Fibroblast of peridontal ligament (primary cell): ENCODE measurements around the gene GLTPD2.
A peak's percentile ranks its signal among the peaks of the same experiment; 100 is the strongest.

Experiments used
- DNase-seq: peaks from one replicate; pipeline ENCODE4 v3.0.0-alpha.2; 2010; ENCODE audit errors: extremely low read depth

The GLTPD2 gene

GRCh38 chr17:4771519-4772234 is 17.1 kb upstream of the GLTPD2 start, which contains the start of gene TM4SF5:
Gene TM4SF5 (plus strand): TSS chr17:4771886. CDS start chr17:4771923, 37 bp downstream.
- DNase-seq, result no peak

- DNase-seq, result no peak
These were observed 16.5 kb upstream of the GLTPD2 start for GRCh38 chr17:4772235-4772613.

DNA sequence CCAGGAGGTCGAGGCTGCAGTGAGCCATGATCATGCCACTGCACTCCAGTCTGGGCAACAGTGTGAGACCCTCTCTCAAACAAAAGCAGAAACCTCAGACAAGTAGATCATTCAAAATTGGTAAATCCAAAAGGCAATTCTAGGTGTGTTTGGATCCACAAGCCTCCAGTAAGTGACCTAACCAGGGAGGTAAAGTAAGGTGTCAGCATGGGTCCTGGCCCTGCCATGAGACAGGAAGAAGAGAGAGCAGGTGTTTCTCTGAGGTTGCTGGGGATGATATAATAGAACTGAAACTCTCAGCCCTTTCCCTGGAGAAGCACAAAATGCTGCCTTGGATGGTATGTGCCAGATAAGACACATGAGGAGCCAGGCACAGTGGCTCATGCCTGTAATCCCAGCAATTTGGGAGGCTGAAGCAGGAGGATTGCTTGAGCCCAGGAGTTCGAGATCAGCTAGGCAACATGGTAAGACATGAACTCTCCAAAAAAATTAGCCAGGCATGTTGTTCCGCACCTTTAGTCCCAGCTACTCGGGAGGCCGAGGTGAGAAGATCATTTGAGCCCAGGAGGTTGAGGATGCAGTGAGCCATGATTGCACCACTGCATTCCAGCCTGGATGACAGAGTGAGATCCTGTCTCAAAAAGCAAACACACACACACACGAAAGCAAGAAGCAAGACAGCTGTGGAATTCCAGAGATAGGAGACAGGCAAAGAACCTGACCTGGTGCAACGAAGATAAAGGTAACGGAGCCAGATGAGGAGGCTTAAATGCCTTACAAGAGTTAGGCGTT is 10.6 kb upstream of the GLTPD2 start:
- no peak for DNase-seq

GRCh38 chr17:4780325-4780955 is 8.3 kb upstream of the GLTPD2 start:
- DNase-seq, result no peak

DNA sequence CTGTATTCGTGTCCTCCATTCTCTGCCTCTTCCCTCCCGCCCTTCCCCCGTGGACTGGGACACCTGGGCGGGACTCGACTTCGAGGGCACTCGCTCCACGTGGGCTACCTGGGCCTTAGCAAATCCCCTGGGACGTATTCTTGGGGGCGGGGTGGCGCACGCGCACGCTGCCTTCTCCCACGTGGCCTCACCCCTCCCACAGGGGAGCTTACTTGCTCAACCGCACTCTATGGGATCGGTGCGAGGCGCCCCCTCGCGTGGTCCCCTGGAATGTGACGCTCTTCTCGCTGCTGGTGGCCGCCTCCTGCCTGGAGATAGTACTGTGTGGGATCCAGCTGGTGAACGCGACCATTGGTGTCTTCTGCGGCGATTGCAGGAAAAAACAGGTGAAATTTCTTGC is 6.1 kb upstream of the GLTPD2 start:
- DNase-seq, result no peak

DNA sequence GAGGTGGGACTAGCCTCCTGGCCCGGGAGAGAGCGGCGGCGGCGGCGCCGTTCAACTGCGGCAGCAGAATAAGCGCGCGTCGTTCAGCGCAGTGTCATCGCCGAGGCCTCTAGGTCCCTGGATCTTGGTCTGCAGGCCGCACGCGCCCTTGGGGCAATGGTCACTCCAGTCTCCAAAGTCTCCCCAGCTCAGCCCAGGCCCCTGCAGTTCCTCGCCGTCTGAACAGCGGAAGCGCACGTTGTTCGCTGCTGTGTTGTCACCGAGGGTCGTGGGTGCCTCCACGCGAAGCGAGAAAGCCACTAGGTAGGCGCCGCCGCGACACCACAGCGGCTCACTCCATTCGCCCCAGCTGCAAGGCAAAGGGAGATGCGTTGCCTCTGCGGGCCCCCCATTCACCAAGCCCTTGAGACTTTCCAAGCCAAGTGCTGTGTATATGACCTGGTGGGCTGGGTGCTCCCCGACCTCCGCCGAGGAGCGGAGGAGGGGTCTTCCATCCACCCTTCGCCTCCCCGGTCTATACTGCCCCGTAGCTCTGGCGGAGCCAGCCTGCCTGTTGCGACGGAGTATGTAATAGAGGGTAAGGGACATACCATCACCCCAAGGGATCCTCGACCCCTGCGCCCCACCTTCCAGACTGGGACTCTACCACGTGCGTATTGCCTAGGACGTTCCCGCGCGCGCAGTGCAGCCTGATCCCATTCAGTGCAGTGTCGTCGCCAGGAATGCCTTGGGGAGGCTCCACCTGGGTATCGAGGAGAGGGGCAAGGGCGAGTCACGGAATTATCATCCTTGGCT is 3.3 kb upstream of the GLTPD2 start:
- no peak for DNase-seq

GRCh38 chr17:4786106-4786511 is 2.7 kb upstream of the GLTPD2 start, which contains the start of gene VMO1:
Gene VMO1 (minus strand): TSS chr17:4786364. CDS start chr17:4786352, 12 bp downstream.
- DNase-seq, result peak; percentile 42

GRCh38 chr17:4786516-4786915 is 2.2 kb upstream of the GLTPD2 start:
- peak; percentile 38 for DNase-seq

- peak; percentile 43 for DNase-seq
These were observed 481 bp upstream of the GLTPD2 start for GRCh38 chr17:4788159-4788806.

DNA sequence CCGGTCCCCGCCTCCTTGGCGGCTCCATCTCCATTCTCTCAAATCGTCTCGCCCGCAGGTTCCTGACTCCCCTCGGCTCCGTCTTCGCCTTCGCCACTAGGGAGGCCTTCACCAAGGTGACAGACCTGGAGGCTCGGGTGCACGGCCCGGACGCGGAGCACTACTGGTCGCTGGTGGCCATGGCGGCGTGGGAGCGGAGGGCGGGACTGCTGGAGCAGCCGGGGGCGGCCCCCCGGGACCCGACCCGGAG is 862 bp downstream of the GLTPD2 start:
- DNase-seq, result no peak

GRCh38 chr17:4789951-4790704 is 1.4 kb downstream of the GLTPD2 start:
- peak; percentile 89 for DNase-seq

DNA sequence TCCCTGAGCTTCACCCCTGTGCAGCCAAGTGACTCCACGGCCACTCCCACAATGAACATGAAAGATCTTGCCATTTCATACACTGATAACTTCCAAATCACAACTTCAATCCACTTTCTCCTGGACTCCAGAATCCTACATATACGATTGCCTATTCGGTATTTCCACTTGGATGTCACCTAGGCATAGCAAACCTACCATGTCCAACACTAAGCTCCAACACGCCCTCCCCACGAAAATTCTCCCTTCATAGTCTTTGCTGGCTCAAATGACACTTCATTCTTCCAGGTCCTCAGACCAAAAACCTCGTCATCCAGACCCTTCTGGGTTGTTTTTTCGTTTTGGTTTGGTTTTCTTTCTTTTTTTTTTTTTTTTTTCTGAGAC is 1.9 kb downstream of the GLTPD2 start:
- DNase-seq, result no peak

DNA sequence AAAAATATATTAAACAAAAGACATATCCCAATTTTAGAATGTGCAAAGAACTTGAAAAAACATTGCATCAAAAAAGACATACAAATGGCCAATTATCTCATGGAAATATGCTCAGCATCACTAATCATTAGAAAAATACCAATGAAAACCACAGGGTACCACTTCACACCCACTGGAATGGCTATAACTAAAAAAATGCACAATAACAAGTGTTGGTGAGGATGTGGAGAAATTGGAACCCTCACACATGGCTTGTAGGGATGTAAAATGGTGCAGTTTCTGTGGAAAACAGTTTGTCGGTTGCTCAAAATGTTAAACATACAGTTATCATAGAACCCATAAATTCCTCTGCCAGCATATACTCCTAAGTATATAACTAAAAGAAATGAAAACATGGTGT is 6.4 kb downstream of the GLTPD2 start:
- no peak for DNase-seq

- DNase-seq, result peak; percentile 36
These were observed 7.8 kb downstream of the GLTPD2 start for GRCh38 chr17:4796552-4796920.

GRCh38 chr17:4800462-4801196 is 11.9 kb downstream of the GLTPD2 start:
- no peak for DNase-seq

GRCh38 chr17:4802228-4802627 is 13.5 kb downstream of the GLTPD2 start, which contains the start of gene C17orf114:
Gene C17orf114 (minus strand): TSS chr17:4802328.
- DNase-seq, result no peak

- DNase-seq, result no peak
These were observed 17.7 kb downstream of the GLTPD2 start for GRCh38 chr17:4806456-4806776.

DNA sequence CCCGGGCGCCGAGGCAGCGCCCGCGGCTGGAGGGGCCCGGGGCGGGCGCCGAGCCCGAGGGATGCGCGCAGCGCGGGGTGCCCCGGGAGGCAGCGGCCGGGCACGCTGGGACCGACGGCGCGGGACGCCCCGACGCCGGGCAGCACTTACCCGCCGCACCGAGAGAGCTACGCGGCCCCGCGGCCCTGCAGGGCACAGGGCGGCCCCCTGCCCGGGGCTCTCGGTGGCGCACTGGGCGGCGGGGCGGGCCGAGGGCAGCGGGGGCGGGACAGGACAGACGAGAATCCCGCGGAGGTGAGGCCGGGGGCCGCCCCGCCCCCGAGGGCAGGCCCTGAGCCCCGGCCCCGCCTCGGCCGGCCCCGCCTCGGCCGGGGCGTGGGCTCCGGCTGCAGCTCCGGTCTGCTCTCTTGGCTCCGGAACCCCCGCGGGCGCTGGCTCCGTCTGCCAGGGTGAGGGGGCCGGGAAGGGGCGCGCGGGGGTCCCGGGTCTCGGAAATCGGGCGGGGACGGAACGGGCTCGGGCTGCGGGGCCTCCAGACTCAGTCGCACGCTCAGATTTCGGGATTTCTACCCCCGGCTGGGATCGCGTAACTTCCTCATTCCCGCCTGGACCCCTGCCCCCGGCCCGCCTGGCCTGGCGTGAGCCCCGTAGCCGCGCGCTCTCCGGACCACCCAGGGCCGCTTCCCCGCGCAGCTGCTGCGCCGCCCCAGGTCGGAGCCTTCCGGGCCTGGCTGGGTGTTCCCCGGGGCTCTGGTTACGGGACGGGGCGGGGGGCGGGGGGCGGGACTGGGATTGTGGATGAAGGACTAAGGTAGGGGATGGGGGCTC is 18.2 kb downstream of the GLTPD2 start, which contains the start of gene PLD2:
PLD2 (plus strand) TSS at position 376 of the 828 bp plus-strand sequence. CDS start 621 bp downstream, outside the sequence.
- peak; percentile 55 for DNase-seq
